Heart right ventricle (tissue), 16 donors: Measurements from ENCODE around the gene TMOD1. TPM values are rescaled to one million over a fixed set of nuclear protein-coding genes. Genes with fewer than 3 reads are reported as not detected.

ENCODE experiments used
- ATAC-seq, 8 donors: fragments of 200-7000 bp; cut with Tn5 transposase; one replicate each; pipeline ENCODE4 v1.9.1; 2020; ENCODE audit warnings: mild to moderate bottlenecking in 8 of 8, moderate library complexity in 8 of 8, moderate number of reproducible peaks in 1 of 8
- DNase-seq, 2 donors: peaks; one replicate each; pipeline ENCODE4 v3.0.0-alpha.2; 2020
- H3K27ac ChIP-seq, 10 donors: fragments of 200-600 bp; sonication (generic) in 2 of 10; one replicate each; pipeline versions ENCODE4 v1.5.0 to v1.8.0; 2020 to 2022; ENCODE audit warnings: mild to moderate bottlenecking in 3 of 10
- H3K27me3 ChIP-seq, 7 donors: fragments of 200-600 bp; one replicate each; pipeline ENCODE4 v1.8.0; 2021 to 2022; ENCODE audit warnings: mild to moderate bottlenecking in 2 of 7
- H3K36me3 ChIP-seq, 9 donors: fragments of 200-600 bp; sonication (generic) in 1 of 9; one replicate each; pipeline versions ENCODE4 v1.5.0 to v1.8.0; 2020 to 2022; ENCODE audit warnings: mild to moderate bottlenecking in 2 of 9
- H3K4me1 ChIP-seq, 9 donors: fragments of 200-600 bp; sonication (generic) in 1 of 9; one replicate each; pipeline versions ENCODE4 v1.5.0 to v1.8.0; 2020 to 2022; ENCODE audit warnings: mild to moderate bottlenecking in 4 of 9
- H3K4me3 ChIP-seq, 10 donors: fragments of 200-600 bp; sonication (generic) in 2 of 10; one replicate each; pipeline versions ENCODE4 v1.5.0 to v1.8.0; 2020 to 2022; ENCODE audit warnings: mild to moderate bottlenecking in 7 of 10, moderate library complexity in 2 of 10
- H3K9me3 ChIP-seq, 11 donors: fragments of 200-600 bp in 10 of 11; sonication (generic) in 2 of 11; one replicate each; pipeline versions ENCODE4 v1.5.0 to v1.8.0; 2013 to 2022; ENCODE audit warnings: mild to moderate bottlenecking in 2 of 11, control low read depth in 1 of 11, moderate library complexity in 1 of 11
- WGBS, 2 donors: extraction: QIAGEN DNeasy Blood & Tissue Kit; methylation state at CpG; one replicate each; pipeline ENCODE4 v1.1.7; 2013; ENCODE audit warnings: inconsistent platforms in 1 of 2; 5-methylcytosine and 5-hydroxymethylcytosine counted together
- intact Hi-C, 10 donors: fragments of 100-400 bp; cut with DNase I; formaldehyde crosslinking; loops; one replicate each; pipeline versions ENCODE4 v1.11.1 to v1.14.2; 2022
- polyA plus RNA-seq, 2 donors: library from polyadenylated mRNA; stranded (reverse); fragments of 200-250 nt; gene quantifications; one replicate each; pipeline ENCODE4 v1.2.3, GENCODE V29; 2013
- total RNA-seq, 10 donors: library from RNA; stranded (reverse); fragmentation: NEBNext Ultra II Directional in 3 of 10; extraction: Animal tissue kit (Norgen Biotek cat#: 25700) in 3 of 10; gene quantifications; one replicate each; pipeline versions ENCODE4 v1.2.1 to v1.2.4, GENCODE V29; 2021 to 2023
- TF ChIP-seq, protein P1 (sequence below), 9 donors: fragments of 200-600 bp; sonication (generic) in 2 of 9; IDR thresholded peaks; one replicate each; pipeline versions ENCODE4 v1.5.0 to v1.8.0; 2021 to 2022; ENCODE audit warnings: antibody characterized with exemption in 9 of 9, mild to moderate bottlenecking in 5 of 9, moderate library complexity in 1 of 9
- donor health status: Arrhythmogenic right ventricular cardiomyopathy.
- donor health status: ischemic (EF 13 %, LVEDD 7.1; RV severe dilation, severe dysfunction).
- donor health status: healthy with polysubstance abuse.
- donor health status: DM: no; HTN: yes; CAD: no.
- donor health status: DM: no; HTN: no; CAD: no.
- donor health status: ischemic (EF 25% LVEDD 6.9; RV normal size, moderate dysfunction).
- donor health status: ischemic (EF 25% LVEDD 5.7; RV mildly dilated, moderate dysfunction).
- donor health status: healthy.
- donor health status: DM: yes; HTN: yes; CAD: no.
- donor health status: Ischemic cardiomyopathy.
- donor health status: ischemic (EF 35%, LVEDD 5.7; RV mildly dilated, moderate dysfunction).
- donor health status: nonischemic (EF 11% LVEDD 7.7; RV severe dilation, severe dysfunction).
- donor health status: DM: yes; HTN: yes; CAD: no.
- donor health status: PGD.
- donor health status: ischemic (EF 29% LVEDD 5.4; RV normal size, mild dysfunction).
- donor health status: nonischemic (EF 23%, LVEDD 6.1; RV moderate dilation, normal function).

TMOD1 gene
- total and polyA plus RNA-seq, 12 donors: 83.7 to 203 (median 176) TPM

DNA sequence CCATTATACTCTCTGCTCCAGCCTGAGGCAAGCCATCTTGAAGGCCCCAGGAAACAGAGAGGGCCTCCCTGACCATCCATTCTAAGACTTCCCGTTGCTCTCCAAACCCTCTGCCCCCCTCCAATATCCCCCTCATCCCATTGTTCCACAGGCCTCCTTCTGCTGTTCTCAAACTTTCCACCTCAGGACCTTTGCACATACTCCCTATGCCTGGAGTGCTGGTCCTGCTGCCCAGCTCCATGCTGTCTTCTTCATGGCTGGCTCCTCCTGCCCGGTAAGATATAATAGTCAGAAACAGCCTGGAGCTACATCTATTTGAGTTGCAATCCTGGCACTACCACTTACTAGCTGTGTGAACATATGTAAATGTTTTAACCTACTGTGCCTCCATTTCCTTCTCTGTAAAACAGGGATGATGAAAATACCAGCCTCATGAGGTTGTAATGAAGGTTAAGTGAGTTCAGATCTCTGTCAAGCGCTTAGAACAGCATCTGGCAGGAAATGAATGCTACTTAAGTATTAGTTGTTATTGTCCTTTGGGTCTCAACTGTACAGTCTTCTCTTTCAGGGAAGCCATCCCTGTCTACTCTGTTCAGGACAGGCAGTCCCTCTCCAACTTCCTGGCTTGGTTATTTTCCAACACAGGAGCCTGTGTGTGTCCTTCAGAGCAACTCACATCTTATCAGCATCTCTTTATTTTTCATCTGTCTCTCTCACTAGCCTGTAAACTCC is 45.8 kb downstream of the TMOD1 start:
- Histone ChIP-seq H3K4me3 (no peak overlapping the region), H3K27ac (no peak overlapping the region), H3K4me1 (peaks cover 0 to 20% (median 5%) of the 10 kb centered on the region in 9 donors), H3K9me3 (no peaks in the 10 kb centered on the region), H3K27me3 (no peaks in the 10 kb centered on the region), H3K36me3 (peaks cover 0 to 44% (median 0%) of the 10 kb centered on the region in 9 donors)
- WGBS, 2 donors: 68 to 76% methylated on average over 3 of the region's 3 CpGs
- TF ChIP-seq, protein P1, sequence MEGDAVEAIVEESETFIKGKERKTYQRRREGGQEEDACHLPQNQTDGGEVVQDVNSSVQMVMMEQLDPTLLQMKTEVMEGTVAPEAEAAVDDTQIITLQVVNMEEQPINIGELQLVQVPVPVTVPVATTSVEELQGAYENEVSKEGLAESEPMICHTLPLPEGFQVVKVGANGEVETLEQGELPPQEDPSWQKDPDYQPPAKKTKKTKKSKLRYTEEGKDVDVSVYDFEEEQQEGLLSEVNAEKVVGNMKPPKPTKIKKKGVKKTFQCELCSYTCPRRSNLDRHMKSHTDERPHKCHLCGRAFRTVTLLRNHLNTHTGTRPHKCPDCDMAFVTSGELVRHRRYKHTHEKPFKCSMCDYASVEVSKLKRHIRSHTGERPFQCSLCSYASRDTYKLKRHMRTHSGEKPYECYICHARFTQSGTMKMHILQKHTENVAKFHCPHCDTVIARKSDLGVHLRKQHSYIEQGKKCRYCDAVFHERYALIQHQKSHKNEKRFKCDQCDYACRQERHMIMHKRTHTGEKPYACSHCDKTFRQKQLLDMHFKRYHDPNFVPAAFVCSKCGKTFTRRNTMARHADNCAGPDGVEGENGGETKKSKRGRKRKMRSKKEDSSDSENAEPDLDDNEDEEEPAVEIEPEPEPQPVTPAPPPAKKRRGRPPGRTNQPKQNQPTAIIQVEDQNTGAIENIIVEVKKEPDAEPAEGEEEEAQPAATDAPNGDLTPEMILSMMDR (IDR thresholded peaks at IDR 0.05): no peak
- ATAC-seq: no peak
- DNase-seq: no peak
- intact Hi-C loops: no loop called here

DNA sequence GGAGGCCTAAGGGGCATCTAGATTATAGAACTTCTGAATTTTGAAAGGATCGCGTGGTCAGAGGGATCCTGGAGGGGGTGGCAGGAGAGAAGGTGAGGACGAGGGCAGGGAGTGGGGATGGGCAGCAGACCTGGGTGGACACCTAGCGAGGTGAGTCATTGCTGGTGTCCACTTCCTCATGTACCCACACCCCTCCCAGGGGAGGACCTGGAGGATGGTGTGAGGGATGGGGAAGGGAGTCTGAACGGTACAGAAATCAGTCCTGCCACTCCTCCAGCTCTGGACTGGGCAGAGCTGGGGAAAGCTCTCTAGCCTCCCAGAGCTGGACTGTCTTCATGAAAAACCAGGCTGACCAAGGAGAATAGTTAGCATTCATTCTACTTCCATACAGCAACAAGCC is 46.9 kb downstream of the TMOD1 start:
- 76 to 82% methylated on average over 5 of the region's 5 CpGs for WGBS, 2 donors
- intact Hi-C loops: no loop called here
- no peaks in the 10 kb centered on the region for H3K9me3 ChIP-seq
- no peak overlapping the region for H3K27ac ChIP-seq
- no peaks in the 10 kb centered on the region for H3K27me3 ChIP-seq
- TF ChIP-seq, protein P1 (IDR thresholded peaks at IDR 0.05): no peak
- H3K4me1 ChIP-seq: peaks cover 0 to 21% (median 9%) of the 10 kb centered on the region in 9 donors
- DNase-seq: no peak
- peaks cover 0 to 49% (median 0%) of the 10 kb centered on the region in 9 donors for H3K36me3 ChIP-seq
- no peak overlapping the region for H3K4me3 ChIP-seq
- ATAC-seq: peak in 1 of 8 donors; percentile 21

DNA sequence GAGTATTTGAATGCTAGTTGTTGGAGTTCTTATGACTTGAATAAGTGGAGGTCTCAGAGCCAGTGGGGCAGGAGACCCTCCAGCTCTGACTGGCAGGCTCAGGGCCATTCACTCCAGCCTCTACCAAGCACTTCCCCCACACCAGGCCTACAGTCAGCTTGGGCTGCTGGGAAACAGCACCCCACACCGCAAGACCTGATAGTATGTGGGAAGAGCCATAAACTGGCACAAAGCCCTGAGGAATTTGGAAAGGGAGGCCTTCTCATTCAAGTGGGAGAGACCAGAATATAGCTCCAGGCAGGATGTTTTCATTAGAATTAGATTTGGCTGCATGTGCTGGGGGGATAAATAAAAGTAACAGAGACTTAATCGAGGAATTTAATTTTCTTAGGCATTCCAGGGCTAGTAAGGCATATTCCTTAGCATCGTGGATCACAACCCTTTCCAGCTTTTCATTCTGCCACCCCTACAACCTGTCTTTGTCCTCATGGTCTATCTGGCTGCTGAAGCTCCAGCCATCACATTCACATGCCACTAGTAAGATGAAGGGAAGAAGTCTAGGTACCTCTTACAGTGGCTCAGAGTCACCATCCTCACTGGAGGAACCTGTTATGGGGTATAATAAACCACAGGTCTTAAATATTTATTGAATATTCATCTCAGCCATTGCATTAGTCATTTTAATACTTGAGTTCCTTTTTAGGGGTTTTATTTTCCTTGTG is 47.5 kb downstream of the TMOD1 start:
- no peak overlapping the region for H3K4me3 ChIP-seq
- H3K9me3 ChIP-seq: no peaks in the 10 kb centered on the region
- WGBS, 2 donors: 58 to 74% methylated on average over 3 of the region's 3 CpGs
- ATAC-seq (no peak), DNase-seq (no peak)
- H3K36me3 ChIP-seq: peaks cover 0 to 53% (median 0%) of the 10 kb centered on the region in 9 donors
- intact Hi-C loops: no loop called here
- no peak overlapping the region for H3K27ac ChIP-seq
- H3K27me3 ChIP-seq: no peaks in the 10 kb centered on the region
- H3K4me1 ChIP-seq: peaks cover 0 to 22% (median 9%) of the 10 kb centered on the region in 9 donors
- TF ChIP-seq, protein P1 (IDR thresholded peaks at IDR 0.05): no peak

DNA sequence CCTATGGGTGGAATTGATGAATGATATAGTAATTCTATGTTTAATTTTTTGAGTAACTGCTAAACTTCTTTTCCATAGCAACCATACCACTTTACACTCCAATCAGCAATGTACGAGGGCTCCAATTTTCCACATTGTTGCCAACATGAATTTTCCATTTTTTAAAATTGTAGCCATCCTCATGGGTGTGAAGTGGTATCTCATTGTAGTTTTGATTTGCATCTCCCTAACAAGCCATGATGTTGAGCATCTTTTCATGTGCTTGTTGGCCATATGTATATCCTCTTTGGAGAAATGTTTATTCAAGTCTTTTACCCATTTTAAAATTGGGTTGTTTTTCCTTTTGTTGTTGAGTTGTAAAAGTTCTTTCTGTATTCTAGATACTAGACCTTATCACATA is 48.9 kb downstream of the TMOD1 start:
- TF ChIP-seq, protein P1 (IDR thresholded peaks at IDR 0.05): no peak
- intact Hi-C loops: no loop called here
- no peaks in the 10 kb centered on the region for H3K27me3 ChIP-seq
- H3K4me1 ChIP-seq: peaks cover 7 to 26% (median 13%) of the 10 kb centered on the region in 9 donors
- peaks cover 0 to 53% (median 0%) of the 10 kb centered on the region in 9 donors for H3K36me3 ChIP-seq
- H3K27ac ChIP-seq: no peak overlapping the region
- 88 to 90% methylated on average over 1 of the region's 1 CpG for WGBS, 2 donors
- no peak overlapping the region for H3K4me3 ChIP-seq
- H3K9me3 ChIP-seq: no peaks in the 10 kb centered on the region
- ATAC-seq (no peak), DNase-seq (no peak)
